ENCODE measurements around the gene ESD. TPM values are rescaled to one million over a fixed set of nuclear protein-coding genes. Genes with fewer than 3 reads are reported as not detected.

ESD gene
- total and polyA plus RNA-seq, 4 donors, result 78.9 to 167 (median 99.1) TPM

DNA sequence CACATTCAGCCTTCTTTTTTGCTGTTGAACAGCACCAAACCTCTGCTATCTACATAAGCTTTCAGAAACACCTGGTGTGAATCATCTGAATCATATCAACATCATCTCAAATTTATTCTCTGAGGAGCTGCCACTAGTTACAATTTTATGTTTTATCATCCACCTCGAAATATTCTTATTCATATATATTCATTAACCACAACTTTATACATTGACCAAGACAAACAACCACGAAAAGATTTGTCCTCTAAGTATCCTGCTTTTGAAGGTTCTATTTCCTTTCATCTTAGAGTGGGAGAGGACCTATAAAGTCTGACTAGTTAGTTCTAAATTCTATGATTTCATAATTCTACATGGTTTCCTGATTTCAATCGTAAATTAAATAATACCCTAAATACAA, 18.9 kb downstream of the ESD start:
- Histone ChIP-seq H3K36me3 (ENCODE audit: control insufficient read depth in 4 of 4, insufficient read depth in 4 of 4, low read length in 4 of 4) (peaks cover 9 to 39% (median 25%) of the 10 kb centered on the region in 4 donors), H3K4me3 (no peak overlapping the region), H3K27ac (ENCODE audit: low read depth in 1 of 2, low read length in 1 of 2) (no peak overlapping the region), H3K9me3 (ENCODE audit: control insufficient read depth in 4 of 4, insufficient read depth in 3 of 4, low read length in 3 of 4) (no peaks in the 10 kb centered on the region), H3K4me1 (ENCODE audit: control insufficient read depth in 5 of 5, insufficient read depth in 5 of 5, low read length in 5 of 5) (no peaks in the 10 kb centered on the region), H3K27me3 (ENCODE audit: control insufficient read depth in 3 of 3, insufficient read depth in 3 of 3, low read length in 2 of 3) (no peaks in the 10 kb centered on the region), H3K9ac (ENCODE audit: insufficient read depth in 1 of 2, low read length in 2 of 2) (no peak overlapping the region)
- WGBS, 2 donors, result 81 to 87% methylated on average over 3 of the region's 3 CpGs
- DNase-seq (no peak), ATAC-seq (ENCODE audit: insufficient read depth, low FRiP score) (no peak)
- TF ChIP-seq, protein P1, sequence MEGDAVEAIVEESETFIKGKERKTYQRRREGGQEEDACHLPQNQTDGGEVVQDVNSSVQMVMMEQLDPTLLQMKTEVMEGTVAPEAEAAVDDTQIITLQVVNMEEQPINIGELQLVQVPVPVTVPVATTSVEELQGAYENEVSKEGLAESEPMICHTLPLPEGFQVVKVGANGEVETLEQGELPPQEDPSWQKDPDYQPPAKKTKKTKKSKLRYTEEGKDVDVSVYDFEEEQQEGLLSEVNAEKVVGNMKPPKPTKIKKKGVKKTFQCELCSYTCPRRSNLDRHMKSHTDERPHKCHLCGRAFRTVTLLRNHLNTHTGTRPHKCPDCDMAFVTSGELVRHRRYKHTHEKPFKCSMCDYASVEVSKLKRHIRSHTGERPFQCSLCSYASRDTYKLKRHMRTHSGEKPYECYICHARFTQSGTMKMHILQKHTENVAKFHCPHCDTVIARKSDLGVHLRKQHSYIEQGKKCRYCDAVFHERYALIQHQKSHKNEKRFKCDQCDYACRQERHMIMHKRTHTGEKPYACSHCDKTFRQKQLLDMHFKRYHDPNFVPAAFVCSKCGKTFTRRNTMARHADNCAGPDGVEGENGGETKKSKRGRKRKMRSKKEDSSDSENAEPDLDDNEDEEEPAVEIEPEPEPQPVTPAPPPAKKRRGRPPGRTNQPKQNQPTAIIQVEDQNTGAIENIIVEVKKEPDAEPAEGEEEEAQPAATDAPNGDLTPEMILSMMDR (IDR thresholded peaks at IDR 0.05; ENCODE audit: control extremely low read depth, extremely low read depth), result no peak

- TF ChIP-seq, protein P1 (IDR thresholded peaks at IDR 0.05; ENCODE audit: control extremely low read depth, extremely low read depth), result no peak
- ATAC-seq (ENCODE audit: insufficient read depth, low FRiP score) (no peak), DNase-seq (no peak)
- Histone ChIP-seq H3K4me1 (ENCODE audit: control insufficient read depth in 5 of 5, insufficient read depth in 5 of 5, low read length in 5 of 5) (no peaks in the 10 kb centered on the region), H3K27me3 (ENCODE audit: control insufficient read depth in 3 of 3, insufficient read depth in 3 of 3, low read length in 2 of 3) (no peaks in the 10 kb centered on the region), H3K27ac (ENCODE audit: low read depth in 1 of 2, low read length in 1 of 2) (no peak overlapping the region), H3K4me3 (no peak overlapping the region), H3K9ac (ENCODE audit: insufficient read depth in 1 of 2, low read length in 2 of 2) (no peak overlapping the region), H3K36me3 (ENCODE audit: control insufficient read depth in 4 of 4, insufficient read depth in 4 of 4, low read length in 4 of 4) (peaks cover 10 to 48% (median 19%) of the 10 kb centered on the region in 4 donors), H3K9me3 (ENCODE audit: control insufficient read depth in 4 of 4, insufficient read depth in 3 of 4, low read length in 3 of 4) (no peaks in the 10 kb centered on the region)
- 85 to 89% methylated on average over 8 of the region's 8 CpGs for WGBS, 2 donors
Observed at GRCh38 chr13:46775385-46776107, 21.4 kb downstream of the ESD start.

GRCh38 chr13:46773541-46773940, 23.4 kb downstream of the ESD start:
- H3K4me3 ChIP-seq, result no peak overlapping the region
- WGBS, 2 donors, result 86 to 89% methylated on average over 2 of the region's 2 CpGs

More at GRCh38 chr13:46773541-46773940, 23.4 kb downstream of the ESD start:
- no peak overlapping the region for H3K27ac ChIP-seq (ENCODE audit: low read depth in 1 of 2, low read length in 1 of 2)
- peaks cover 12 to 43% (median 20%) of the 10 kb centered on the region in 4 donors for H3K36me3 ChIP-seq (ENCODE audit: control insufficient read depth in 4 of 4, insufficient read depth in 4 of 4, low read length in 4 of 4)
- H3K9ac ChIP-seq (ENCODE audit: insufficient read depth in 1 of 2, low read length in 2 of 2), result no peak overlapping the region
- DNase-seq, result no peak
- H3K9me3 ChIP-seq (ENCODE audit: control insufficient read depth in 4 of 4, insufficient read depth in 3 of 4, low read length in 3 of 4), result no peaks in the 10 kb centered on the region
- no peaks in the 10 kb centered on the region for H3K27me3 ChIP-seq (ENCODE audit: control insufficient read depth in 3 of 3, insufficient read depth in 3 of 3, low read length in 2 of 3)
- H3K4me1 ChIP-seq (ENCODE audit: control insufficient read depth in 5 of 5, insufficient read depth in 5 of 5, low read length in 5 of 5), result no peaks in the 10 kb centered on the region
- TF ChIP-seq, protein P1 (IDR thresholded peaks at IDR 0.05; ENCODE audit: control extremely low read depth, extremely low read depth), result no peak
- ATAC-seq (ENCODE audit: insufficient read depth, low FRiP score), result no peak

Data from lung (tissue), 12 donors.